Ovary (tissue), 9 donors: ENCODE results near the gene RNF123. TPM values are rescaled to one million over a fixed set of nuclear protein-coding genes. Genes with fewer than 3 reads are reported as not detected.
"Not testable (repeated sequence)": the region's sequence is repeated elsewhere in the genome, so short reads cannot be mapped to it uniquely, and the experiment has no call there.

Source experiments
- DNase-seq, 5 donors: peaks; one replicate each; pipeline ENCODE4 v3.0.0-alpha.2; 2019 to 2020
- H3K27ac ChIP-seq, 2 donors: fragments of 200-600 bp; one replicate each; pipeline versions ENCODE4 v1.5.1 to v1.8.0; 2019 to 2022
- H3K27me3 ChIP-seq: fragments of 200-600 bp; one replicate; pipeline ENCODE4 v1.8.0; 2022
- H3K36me3 ChIP-seq: fragments of 200-600 bp; sonication (generic); one replicate; pipeline ENCODE4 v1.5.1; 2019
- H3K4me1 ChIP-seq: one replicate; pipeline ENCODE4 v1.8.1; 2013; ENCODE audit warnings: mild to moderate bottlenecking, moderate library complexity; ENCODE audit not compliant: insufficient read depth
- H3K4me3 ChIP-seq: fragments of 200-600 bp; sonication (generic); one replicate; pipeline ENCODE4 v1.5.1; 2017
- H3K9me3 ChIP-seq, 2 donors: fragments of 200-600 bp in 1 of 2; sonication (generic) in 1 of 2; one replicate each; pipeline versions ENCODE4 v1.5.1 to v1.8.1; 2013 to 2019; ENCODE audit warnings: mild to moderate bottlenecking in 1 of 2, moderate library complexity in 1 of 2
- CTCF ChIP-seq, 3 donors: fragments of 450-650 bp in 2 of 3; fragments of 200-600 bp in 1 of 3; IDR thresholded peaks; one replicate each; pipeline versions ENCODE4 v1.5.1 to v1.8.0; 2016 to 2022; ENCODE audit warnings: antibody characterized with exemption in 3 of 3, mild to moderate bottlenecking in 1 of 3
- EP300 ChIP-seq: sonication (generic); formaldehyde crosslinking; IDR thresholded peaks from one replicate; pipeline ENCODE4 v1.6.1; 2017; ENCODE audit warnings: antibody characterized with exemption
- POLR2A ChIP-seq: fragments of 450-650 bp; IDR thresholded peaks from one replicate; pipeline ENCODE4 v1.6.1; 2017; ENCODE audit warnings: antibody characterized with exemption, mild to moderate bottlenecking, moderate library complexity
- WGBS, 3 donors: extraction: QIAGEN DNeasy Blood & Tissue Kit in 1 of 3; methylation state at CpG; one replicate each; pipeline versions ENCODE4 v1.1.5 to v1.1.7; 2013 to 2017; 5-methylcytosine and 5-hydroxymethylcytosine counted together
- intact Hi-C, 4 donors: fragments of 100-400 bp; cut with DNase I; formaldehyde crosslinking; loops; one replicate each; pipeline versions ENCODE4 v1.11.0 to v1.15.1; 2022 to 2023
- polyA plus RNA-seq, 2 donors: library from polyadenylated mRNA; stranded (reverse); fragments of 200-250 nt in 1 of 2; fragments of 350-450 nt in 1 of 2; fragmentation: Illumina TruSeq in 1 of 2; extraction: RNeasy Lipid Tissue Mini Kit (QIAGEN cat#74804) in 1 of 2; gene quantifications; one replicate each; pipeline ENCODE4 v1.2.3, GENCODE V29; 2013 to 2014
- total RNA-seq, 7 donors: library from RNA; depleted of rRNA in 2 of 7; stranded (reverse); fragments of >200 nt in 2 of 7; fragmentation: NEBNext Ultra II Directional in 3 of 7; extraction: Animal tissue kit (Norgen Biotek cat#: 25700) in 3 of 7; gene quantifications; one replicate each; pipeline versions ENCODE4 v1.1.0 to v1.2.4, GENCODE V29; 2016 to 2023
- donor health status: DM: no; HTN: no; CAD: no; lungs with moderate emphysema.
- donor health status: DM: no; HTN: no; CAD: no.
- donor health status: Bipolar disorder and iron deficiency.
- donor health status: DM: yes; HTN: yes; CAD: no.
- donor health status: DM: no; HTN: no; CAD: no.
- donor health status: DM: yes; HTN: yes; CAD: no.

The RNF123 gene
- total and polyA plus RNA-seq, 9 donors: 15.9 to 37.6 (median 24.0) TPM

- DNase-seq: no peak
- no peak overlapping the region for H3K27ac ChIP-seq
- TF ChIP-seq POLR2A (no peak), CTCF (IDR thresholded peaks at IDR 0.05) (no peak), EP300 (no peak)
- no peaks in the 10 kb centered on the region for H3K36me3 ChIP-seq
- no peaks in the 10 kb centered on the region for H3K9me3 ChIP-seq
- no peaks in the 10 kb centered on the region for H3K27me3 ChIP-seq
- no peak overlapping the region for H3K4me3 ChIP-seq
- intact Hi-C loops: no loop called here
- WGBS, 3 donors: 78 to 81% (median 80%) methylated on average over 13 of the region's 13 CpGs
- H3K4me1 ChIP-seq: peaks cover 8% of the 10 kb centered on the region
Measured at GRCh38 chr3:49747792-49748480, 58.6 kb downstream of the RNF123 start.

GRCh38 chr3:49748874-49749273 lies 59.5 kb downstream of the RNF123 start:
- H3K27ac ChIP-seq, H3K27me3 ChIP-seq, H3K4me1 ChIP-seq, H3K36me3 ChIP-seq, H3K9me3 ChIP-seq, intact Hi-C loops, H3K4me3 ChIP-seq, DNase-seq: not testable (repeated sequence)
- 89 to 92% (median 92%) methylated on average over 5 of the region's 5 CpGs for WGBS, 3 donors

GRCh38 chr3:49750056-49750455 lies 60.7 kb downstream of the RNF123 start:
- Histone ChIP-seq H3K4me1 (peaks cover 15% of the 10 kb centered on the region), H3K9me3 (no peaks in the 10 kb centered on the region), H3K4me3 (no peak overlapping the region), H3K27me3 (no peaks in the 10 kb centered on the region), H3K27ac (no peak overlapping the region), H3K36me3 (no peaks in the 10 kb centered on the region)
- no peak for DNase-seq
- WGBS, 3 donors: 75 to 83% (median 81%) methylated on average over 4 of the region's 4 CpGs
- intact Hi-C loops: no loop called here
- TF ChIP-seq CTCF (IDR thresholded peaks at IDR 0.05): no peak
- TF ChIP-seq POLR2A: no peak
- TF ChIP-seq EP300: no peak

GRCh38 chr3:49751501-49751900 lies 62.1 kb downstream of the RNF123 start:
- Histone ChIP-seq H3K9me3 (no peaks in the 10 kb centered on the region), H3K27me3 (no peaks in the 10 kb centered on the region), H3K4me1 (peaks cover 15% of the 10 kb centered on the region), H3K27ac (no peak overlapping the region), H3K36me3 (no peaks in the 10 kb centered on the region), H3K4me3 (no peak overlapping the region)
- intact Hi-C loops: no loop called here
- 53 to 74% (median 56%) methylated on average over 4 of the region's 4 CpGs for WGBS, 3 donors
- DNase-seq: no peak
- TF ChIP-seq POLR2A (no peak), EP300 (no peak), CTCF (IDR thresholded peaks at IDR 0.05) (no peak)

- no peak for DNase-seq
- Histone ChIP-seq H3K4me3 (no peak overlapping the region), H3K9me3 (no peaks in the 10 kb centered on the region), H3K27me3 (no peaks in the 10 kb centered on the region), H3K27ac (no peak overlapping the region), H3K36me3 (no peaks in the 10 kb centered on the region), H3K4me1 (peaks cover 15% of the 10 kb centered on the region)
- TF ChIP-seq EP300 (no peak), CTCF (IDR thresholded peaks at IDR 0.05) (no peak), POLR2A (no peak)
- intact Hi-C loops: no loop called here
- 88 to 98% (median 92%) methylated on average over 1 of the region's 1 CpG for WGBS, 3 donors
Measured at GRCh38 chr3:49754536-49754935, 65.2 kb downstream of the RNF123 start.
